ENCODE measurements around the gene DHRS3.

Gene DHRS3

GRCh38 chr1:12552951-12553921 lies 64.8 kb downstream of the DHRS3 start:
- peak; percentile 80 for DNase-seq (ENCODE audit: low spot score)
- no peak for TF ChIP-seq CTCF (IDR thresholded peaks at IDR 0.05)
- peak overlapping the region; percentile 84 to 96 for H3K27ac ChIP-seq

GRCh38 chr1:12552111-12552888 lies 65.7 kb downstream of the DHRS3 start:
- DNase-seq (ENCODE audit: low spot score), result peak; percentile 76
- Histone ChIP-seq H3K4me3 (no peak overlapping the region), H3K27ac (peak overlapping the region; percentile 84 to 96)
- no peak for TF ChIP-seq CTCF (IDR thresholded peaks at IDR 0.05)

More at GRCh38 chr1:12552951-12553921, 64.8 kb downstream of the DHRS3 start:
- no peak overlapping the region for H3K4me3 ChIP-seq

- Histone ChIP-seq H3K27ac (peak overlapping the region; percentile 84 to 96), H3K4me3 (no peak overlapping the region)
- TF ChIP-seq CTCF (IDR thresholded peaks at IDR 0.05), result no peak
- DNase-seq (ENCODE audit: low spot score), result peak; percentile 56
Measured at GRCh38 chr1:12551584-12551983, 66.4 kb downstream of the DHRS3 start.

GRCh38 chr1:12549460-12550349 lies 68.3 kb downstream of the DHRS3 start:
- H3K27ac ChIP-seq, result peak overlapping the region; percentile 53 to 92
- peak overlapping the region; percentile 19 for H3K4me3 ChIP-seq
- no peak for TF ChIP-seq CTCF (IDR thresholded peaks at IDR 0.05)
- peak; percentile 88 for DNase-seq (ENCODE audit: low spot score)

- peak overlapping the region; percentile 53 to 92 for H3K27ac ChIP-seq
- peak overlapping the region; percentile 19 for H3K4me3 ChIP-seq
- peak; percentile 81 for DNase-seq (ENCODE audit: low spot score)
- TF ChIP-seq CTCF (IDR thresholded peaks at IDR 0.05), result no peak
Measured at GRCh38 chr1:12548973-12549459, 69.0 kb downstream of the DHRS3 start.

- no peak for TF ChIP-seq CTCF (IDR thresholded peaks at IDR 0.05)
Measured at GRCh38 chr1:12548279-12548972, 69.6 kb downstream of the DHRS3 start.

More at GRCh38 chr1:12548279-12548972, 69.6 kb downstream of the DHRS3 start:
- peak; percentile 70 for DNase-seq (ENCODE audit: low spot score)
- peak overlapping the region; percentile 53 to 92 for H3K27ac ChIP-seq
- H3K4me3 ChIP-seq, result no peak overlapping the region

Data from coronary artery (tissue), 2 donors.